OCI-LY3 (cell line): ENCODE measurements around the gene MICA.
"Not testable (repeated sequence)": the region's sequence is repeated elsewhere in the genome, so short reads cannot be mapped to it uniquely, and the experiment has no call there.

ENCODE experiments used
- CTCF ChIP-seq: fragments of 200-600, 300-600 bp; sonication (generic); IDR thresholded peaks from 2 replicates; pipeline ENCODE4 v1.5.1; 2014; ENCODE audit warnings: antibody characterized with exemption, low read length, low read depth
- EZH2phosphoT487 ChIP-seq: fragments of 200-600 bp; shearing (Covaris generic); IDR thresholded peaks from 2 replicates; pipeline ENCODE4 v1.6.1; 2018; ENCODE audit warnings: antibody characterized with exemption, mixed run types, low read depth

DNA sequence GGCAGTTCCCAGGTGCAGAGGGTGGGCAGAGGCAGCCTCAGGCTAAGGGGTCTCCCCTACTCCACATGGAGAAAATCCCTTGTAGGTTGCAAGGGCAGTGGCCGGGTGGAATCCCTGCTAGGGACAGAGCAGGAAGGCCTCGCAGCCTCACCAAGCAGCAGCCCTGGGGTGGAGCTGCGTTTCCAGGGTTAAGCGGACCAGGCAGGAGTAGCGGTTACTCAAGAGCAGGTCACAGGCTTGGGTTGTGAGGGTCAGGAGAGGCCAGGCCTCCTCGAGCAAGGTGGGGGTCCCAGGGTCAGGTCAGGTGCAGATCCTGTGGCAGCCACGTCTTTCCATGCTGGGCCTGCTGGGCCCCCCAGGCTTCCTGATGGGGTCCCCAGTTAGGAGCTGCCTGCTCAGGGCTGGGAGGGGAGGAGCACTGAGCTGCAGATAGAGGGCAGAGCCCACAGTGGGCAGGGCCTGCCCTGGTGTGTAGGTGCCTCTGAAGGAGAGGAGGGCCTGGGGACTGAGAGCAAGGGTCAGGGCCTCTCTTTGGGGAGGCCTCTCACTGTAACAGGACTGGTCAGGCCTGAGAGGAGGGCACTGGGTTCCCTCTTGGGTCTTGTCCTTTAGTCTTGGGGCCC is 10.9 kb downstream of the MICA start:
- not testable (repeated sequence) for TF ChIP-seq CTCF, EZH2phosphoT487
